ENCODE measurements around the gene IKZF3. TPM values are rescaled to one million over a fixed set of nuclear protein-coding genes. Genes with fewer than 3 reads are reported as not detected.

Gene IKZF3
- total and polyA plus RNA-seq, 10 of the 15 experiments (the other 5 are each of a cell fraction or from before 2014, with no cell fraction given) = 5.5 to 98.2 (median 47.6) TPM

- FAIRE-seq (no peak), DNase-seq (ENCODE audit: low read depth, low spot score) (no peak), ATAC-seq (no peak)
- Histone ChIP-seq H3K9ac (ENCODE audit: control insufficient read depth, insufficient read depth, low read length) (no peak overlapping the region), H4K20me1 (ENCODE audit: control insufficient read depth, insufficient read depth) (no peaks in the 10 kb centered on the region), H3K79me2 (ENCODE audit: control insufficient read depth, insufficient read depth, low read length) (no peaks in the 10 kb centered on the region), H3K4me1 (ENCODE audit: control insufficient read depth, insufficient read depth, low read length) (no peaks in the 10 kb centered on the region), H3K4me3 (no peak overlapping the region), H3K4me2 (ENCODE audit: control insufficient read depth, insufficient read depth) (no peak overlapping the region), H3K27me3 (replicated peaks in 1 of 2; ENCODE audit: control insufficient read depth in 2 of 2, insufficient read depth in 2 of 2, low read length in 1 of 2) (0 out of 4 replicates have a peak, but pooled peaks cover 0 to 1% of the 10 kb centered on the region in 2 experiments), H2AFZ (ENCODE audit: control insufficient read depth, low read depth, low read length) (no peak overlapping the region), H3K9me3 (replicated peaks; ENCODE audit: control insufficient read depth, insufficient read depth, low read length) (no peaks in the 10 kb centered on the region), H3K36me3 (ENCODE audit: control insufficient read depth in 2 of 2, insufficient read depth in 2 of 2, low read length in 1 of 2) (no peaks in the 10 kb centered on the region), H3K27ac (ENCODE audit: control insufficient read depth, insufficient read depth) (no peak overlapping the region)
- POLR2A ChIA-PET = no interaction called here
- SMC1A ChIA-PET (ENCODE audit: uncharacterized antibody, unreplicated experiment) = no interaction called here
- CTCF ChIA-PET = no interaction called here
- TF ChIP-seq ZSCAN29 (IDR thresholded peaks at IDR 0.05) (no peak), ETV6 (conservative IDR thresholded peaks at IDR 0.05 in 1 of 2, IDR thresholded peaks at IDR 0.05 in 1 of 2; ENCODE audit: borderline replicate concordance in 1 of 2, low read depth in 1 of 2) (no peak), BCL11A (IDR thresholded peaks at IDR 0.05; ENCODE audit: low read depth, low read length) (no peak), SMAD1 (IDR thresholded peaks at IDR 0.05; ENCODE audit: low read depth, partially characterized antibody) (no peak), BCL3 (IDR thresholded peaks at IDR 0.05; ENCODE audit: borderline replicate concordance, insufficient read depth, low read depth, low read length, poor library complexity, severe bottlenecking) (no peak), SRF (IDR thresholded peaks at IDR 0.05; ENCODE audit: low read depth in 2 of 2, low read length in 2 of 2) (no peak), GATAD2B (conservative IDR thresholded peaks at IDR 0.05; ENCODE audit: low read depth) (no peak), MTA2 (IDR thresholded peaks at IDR 0.05; ENCODE audit: low read depth) (no peak), RBBP5 (conservative IDR thresholded peaks at IDR 0.05) (no peak), FOS (IDR thresholded peaks at IDR 0.05; ENCODE audit: borderline replicate concordance, extremely low read depth, insufficient read length) (no peak), LARP7 (IDR thresholded peaks at IDR 0.05) (no peak), NRF1 (conservative IDR thresholded peaks at IDR 0.05; ENCODE audit: low read depth, low read length) (no peak), BRCA1 (IDR thresholded peaks at IDR 0.05; ENCODE audit: low read depth, low read length) (no peak), MYB (IDR thresholded peaks at IDR 0.05; ENCODE audit: borderline replicate concordance, low read depth, low read length) (no peak), TARDBP (IDR thresholded peaks at IDR 0.05; ENCODE audit: borderline replicate concordance) (no peak), NBN (IDR thresholded peaks at IDR 0.05) (no peak)
- BruUV-seq (replicated peaks) = no TSS peak
- 59% methylated on average over 15 of the region's 15 CpGs for WGBS (ENCODE audit: insufficient coverage, insufficient replicate concordance, low lambda C conversion rate, missing lambda C conversion rate)
- intact Hi-C loops (cut with micrococcal nuclease; ENCODE audit: unreplicated experiment) (no loop called here), in situ Hi-C loops (cut with MboI) (no loop called here)
- RAD21 ChIA-PET (ENCODE audit: unreplicated experiment) = no interaction called here
These were observed 147.9 kb downstream of the IKZF3 start for GRCh38 chr17:39716073-39716818.
